Measurements from ENCODE around the gene SRSF2.
A peak's percentile ranks its signal among the peaks of the same experiment; 100 is the strongest.
"Not testable (repeated sequence)": the region's sequence is repeated elsewhere in the genome, so short reads cannot be mapped to it uniquely, and the experiment has no call there.

The SRSF2 gene

GRCh38 chr17:76700617-76701470 is 36.3 kb downstream of the SRSF2 start:
- DNase-seq (ENCODE audit: low read depth): peak; percentile 80

- DNase-seq (ENCODE audit: low read depth): no peak
These were observed 36.9 kb downstream of the SRSF2 start for GRCh38 chr17:76700270-76700616.

GRCh38 chr17:76698466-76698977 is 38.6 kb downstream of the SRSF2 start:
- not testable (repeated sequence) for DNase-seq (ENCODE audit: low read depth)

DNA sequence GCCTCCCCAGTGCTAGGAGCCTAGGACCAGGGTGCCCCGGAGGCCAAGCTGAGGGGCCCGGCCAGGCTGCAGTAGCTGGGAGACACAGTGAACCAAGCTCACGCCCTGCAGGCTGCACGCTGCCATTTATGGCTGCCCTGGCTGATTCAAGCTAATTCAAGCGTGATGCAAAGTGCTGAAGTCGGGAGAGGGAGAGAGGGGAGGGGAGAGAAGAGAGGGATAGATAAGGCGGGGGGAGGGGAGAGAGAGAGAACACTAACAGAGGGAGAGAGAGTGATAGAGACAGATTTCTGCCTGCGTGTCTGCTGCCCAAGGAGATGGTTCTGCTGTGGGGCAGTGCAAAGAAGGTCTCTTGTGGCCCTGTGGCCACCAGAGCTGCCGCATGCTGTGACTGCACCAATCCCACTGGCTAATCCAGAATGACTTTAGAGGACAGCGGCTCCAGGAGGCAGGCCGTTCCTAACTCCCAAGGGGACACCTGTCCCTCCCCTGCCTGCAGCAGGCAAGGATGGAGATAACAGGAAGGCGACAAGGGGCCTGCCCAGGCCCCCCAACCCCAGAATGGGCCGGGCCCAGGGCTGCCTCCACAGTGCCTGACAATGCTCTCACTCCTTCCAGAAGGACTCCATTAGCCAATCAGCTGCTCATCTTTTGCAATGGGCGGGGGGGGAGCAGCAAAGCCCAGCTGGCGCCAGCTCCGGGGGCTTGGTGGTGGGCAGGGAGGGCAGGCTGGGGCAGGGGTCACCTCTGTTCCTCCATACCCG is 39.2 kb downstream of the SRSF2 start:
- DNase-seq (ENCODE audit: low read depth): peak; percentile 90

DNA sequence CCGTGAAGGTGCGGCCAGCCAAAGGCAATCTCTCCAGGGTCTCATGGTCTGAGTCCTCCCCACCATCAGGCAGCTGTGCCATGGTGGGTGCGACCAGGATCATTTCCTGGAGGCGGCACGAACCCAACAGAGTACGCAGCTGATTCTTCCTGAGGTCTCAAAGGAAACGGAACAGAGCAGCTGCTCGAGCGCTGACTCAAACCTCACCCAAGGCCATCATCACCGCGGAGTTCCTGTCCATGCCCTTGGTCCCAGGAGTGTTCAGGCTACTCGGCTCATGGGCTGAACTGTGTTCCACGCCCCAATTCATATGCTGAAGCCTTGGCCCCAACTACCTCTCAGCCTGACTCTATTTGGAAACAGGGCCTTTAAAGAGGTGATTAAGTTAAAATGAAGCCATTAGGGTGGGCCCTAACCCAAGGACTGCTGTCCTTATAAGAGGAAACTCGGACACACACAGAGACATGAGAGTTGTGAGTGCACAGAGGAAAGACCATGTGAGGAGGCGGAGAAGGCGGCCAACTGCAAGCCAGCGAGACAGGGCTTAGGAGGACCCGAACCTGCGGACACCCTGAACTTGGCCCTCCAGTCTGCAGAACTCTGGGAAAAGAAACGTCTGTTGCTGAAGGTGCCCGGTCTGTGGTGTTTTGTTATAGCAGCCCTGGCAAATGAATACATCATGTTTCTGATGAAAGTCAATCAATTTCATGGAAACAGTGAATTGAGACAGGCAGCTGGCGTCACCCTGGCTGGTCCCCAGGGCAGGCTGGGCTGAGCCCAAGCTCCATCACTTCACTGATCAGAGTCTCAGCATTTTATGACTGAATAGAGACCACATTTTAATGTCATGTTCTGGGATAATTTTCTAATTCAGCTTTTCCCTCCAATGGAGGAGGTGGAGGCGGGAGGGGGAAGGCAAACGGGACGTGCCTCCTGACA is 40.1 kb downstream of the SRSF2 start:
- peak; percentile 75 for DNase-seq (ENCODE audit: low read depth)

DNA sequence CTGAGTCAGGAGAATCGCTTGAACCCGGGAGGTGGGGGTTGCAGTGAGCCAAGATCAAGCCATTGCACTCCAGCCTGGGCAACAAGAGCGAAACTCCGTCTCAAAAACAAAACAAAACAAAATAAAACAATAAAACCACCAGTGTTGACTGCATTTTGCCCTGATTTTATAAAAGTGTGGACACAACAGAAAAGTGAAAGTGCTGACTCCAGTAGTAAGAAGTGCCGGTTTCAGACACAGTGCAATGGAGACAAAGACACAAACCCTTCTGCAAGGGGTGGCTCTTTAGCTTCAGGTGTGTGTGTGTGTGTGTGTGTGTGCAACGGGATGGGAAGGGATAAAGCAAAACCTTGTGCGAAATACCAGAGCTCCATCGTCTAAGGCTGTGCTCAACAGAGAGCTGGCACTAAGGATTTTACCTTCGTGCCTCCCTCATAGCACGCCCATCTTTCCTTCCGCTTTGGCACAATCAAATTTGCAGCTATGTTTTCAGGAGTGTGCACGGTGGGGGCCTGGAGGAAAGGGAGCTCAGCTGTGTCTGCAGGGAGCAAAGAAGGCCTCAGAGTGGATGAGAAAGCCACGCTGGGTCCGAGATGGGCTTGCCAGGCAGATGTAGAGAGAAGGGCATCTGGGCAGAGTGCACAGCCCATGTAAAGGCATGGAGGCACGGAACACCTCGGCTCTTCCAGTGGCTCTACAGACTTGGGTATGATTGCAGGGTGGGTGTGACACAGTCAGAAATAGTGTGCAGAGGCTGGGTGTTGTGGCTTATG is 41.9 kb downstream of the SRSF2 start:
- no peak for DNase-seq (ENCODE audit: low read depth)

DNA sequence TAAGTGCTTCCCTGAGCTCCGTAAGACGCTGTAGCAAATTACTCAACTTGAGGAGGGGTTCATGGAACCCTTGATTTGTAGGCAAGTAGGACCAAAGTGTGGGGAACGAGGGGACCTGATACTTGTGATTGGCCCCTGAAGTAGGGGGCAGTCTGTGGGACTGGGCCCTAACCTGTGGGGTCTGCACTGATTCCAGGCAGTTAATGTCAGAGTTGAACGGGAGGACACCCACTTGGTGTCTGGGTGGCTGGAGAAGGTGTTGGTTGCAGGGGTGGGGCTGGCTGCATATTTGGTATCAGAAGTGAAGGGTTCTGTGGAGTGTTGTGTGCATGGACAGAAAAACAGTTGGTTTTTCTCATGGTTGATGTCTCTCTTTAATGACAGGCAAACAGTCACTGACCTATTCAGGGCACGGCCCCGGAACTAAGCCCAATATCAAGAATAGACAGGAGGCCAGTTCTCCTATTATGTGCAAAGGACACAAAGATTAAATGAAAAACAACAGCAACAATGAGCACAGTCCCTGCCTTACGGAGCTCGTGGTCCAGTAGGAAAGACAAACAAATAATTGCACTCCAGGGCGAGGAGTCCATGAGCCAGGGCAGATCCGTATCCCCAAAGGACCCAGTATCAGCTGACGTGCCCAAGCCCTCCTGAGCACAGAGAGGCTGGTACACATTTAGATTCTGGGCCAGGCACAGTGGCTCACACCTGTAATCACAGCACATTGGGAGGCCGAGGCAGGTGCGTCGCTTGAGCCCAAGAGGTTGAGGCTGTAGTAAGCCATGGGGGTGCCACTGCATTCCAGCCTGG is 45.5 kb downstream of the SRSF2 start:
- no peak for DNase-seq (ENCODE audit: low read depth)

DNA sequence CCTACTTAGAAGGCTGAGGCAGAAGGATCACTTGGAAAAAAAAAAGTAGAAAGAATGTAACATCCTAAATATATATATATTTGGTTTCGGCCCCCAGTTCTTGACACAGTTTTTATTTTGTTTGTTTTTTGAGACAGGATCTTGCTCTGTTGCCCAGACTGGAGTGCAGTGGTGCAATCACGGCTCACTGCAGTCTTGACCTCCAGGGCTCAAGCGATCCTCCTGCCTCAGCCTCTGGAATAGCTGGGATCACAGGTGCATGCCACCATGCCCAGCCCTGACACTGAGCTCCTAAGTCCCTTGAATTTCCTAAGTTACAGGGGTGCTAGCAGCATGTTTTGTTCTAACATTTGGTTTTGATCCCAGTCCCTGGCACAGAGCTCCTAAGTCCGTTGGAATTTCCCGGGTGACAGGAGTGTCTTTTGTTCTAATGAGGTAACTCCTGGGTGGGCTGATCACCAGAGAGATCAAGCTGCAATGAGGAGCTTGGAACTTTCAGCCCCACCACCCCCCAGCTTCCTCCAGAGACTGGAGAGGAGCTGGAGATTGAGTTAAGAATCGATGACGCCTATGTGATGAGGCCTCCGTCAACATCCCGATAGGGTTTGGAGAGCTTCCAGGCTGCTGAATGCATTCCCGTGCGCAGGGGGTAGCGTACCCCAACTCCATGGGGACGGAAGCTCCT is 46.4 kb downstream of the SRSF2 start:
- no peak for DNase-seq (ENCODE audit: low read depth)

DNA sequence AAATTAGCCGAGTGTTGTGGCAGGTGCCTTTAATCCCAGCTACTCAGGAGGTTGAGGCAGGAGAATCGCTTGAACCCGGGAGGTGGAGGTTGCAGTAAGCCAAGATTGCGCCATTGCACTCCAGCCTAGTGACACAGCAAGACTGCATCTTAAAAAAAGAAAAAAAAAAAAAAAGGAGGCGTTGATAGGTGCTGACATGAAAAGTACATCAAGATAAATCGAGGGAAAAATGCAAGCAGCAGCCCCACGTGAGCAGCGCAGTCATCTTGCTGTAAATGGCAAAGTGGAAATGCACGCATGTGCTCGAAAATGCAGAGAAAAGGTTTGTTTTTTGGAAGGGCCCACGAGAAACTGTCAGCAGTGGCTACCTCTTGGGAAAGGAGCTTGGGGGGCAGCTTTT is 47.3 kb downstream of the SRSF2 start:
- peak; percentile 93 for DNase-seq (ENCODE audit: low read depth)

DNA sequence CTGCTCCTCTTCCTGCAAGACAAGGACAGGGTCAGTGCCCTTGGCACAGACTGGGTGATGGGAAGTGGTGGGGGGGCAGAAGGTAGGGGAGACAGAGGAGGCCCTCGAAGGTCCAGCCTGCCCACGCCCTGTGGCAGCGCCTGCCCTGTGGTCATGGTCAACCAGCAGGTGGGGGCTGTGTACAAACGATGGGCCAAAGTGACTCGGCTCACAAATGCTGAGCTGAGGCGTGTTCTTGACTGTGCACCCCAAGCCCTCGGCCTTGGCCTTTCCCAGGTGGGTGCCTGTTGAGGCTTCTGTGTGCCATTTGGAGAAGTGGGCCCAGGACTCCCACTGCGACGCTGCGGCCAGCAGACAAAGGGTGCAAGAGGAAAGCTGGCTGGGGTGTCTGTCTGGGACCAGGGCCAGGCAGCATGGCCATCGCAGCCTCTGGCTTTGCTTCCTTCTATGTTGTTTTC is 48.9 kb downstream of the SRSF2 start:
- no peak for DNase-seq (ENCODE audit: low read depth)

- DNase-seq (ENCODE audit: low read depth): peak; percentile 74
These were observed 49.6 kb downstream of the SRSF2 start for GRCh38 chr17:76687298-76688164.

DNA sequence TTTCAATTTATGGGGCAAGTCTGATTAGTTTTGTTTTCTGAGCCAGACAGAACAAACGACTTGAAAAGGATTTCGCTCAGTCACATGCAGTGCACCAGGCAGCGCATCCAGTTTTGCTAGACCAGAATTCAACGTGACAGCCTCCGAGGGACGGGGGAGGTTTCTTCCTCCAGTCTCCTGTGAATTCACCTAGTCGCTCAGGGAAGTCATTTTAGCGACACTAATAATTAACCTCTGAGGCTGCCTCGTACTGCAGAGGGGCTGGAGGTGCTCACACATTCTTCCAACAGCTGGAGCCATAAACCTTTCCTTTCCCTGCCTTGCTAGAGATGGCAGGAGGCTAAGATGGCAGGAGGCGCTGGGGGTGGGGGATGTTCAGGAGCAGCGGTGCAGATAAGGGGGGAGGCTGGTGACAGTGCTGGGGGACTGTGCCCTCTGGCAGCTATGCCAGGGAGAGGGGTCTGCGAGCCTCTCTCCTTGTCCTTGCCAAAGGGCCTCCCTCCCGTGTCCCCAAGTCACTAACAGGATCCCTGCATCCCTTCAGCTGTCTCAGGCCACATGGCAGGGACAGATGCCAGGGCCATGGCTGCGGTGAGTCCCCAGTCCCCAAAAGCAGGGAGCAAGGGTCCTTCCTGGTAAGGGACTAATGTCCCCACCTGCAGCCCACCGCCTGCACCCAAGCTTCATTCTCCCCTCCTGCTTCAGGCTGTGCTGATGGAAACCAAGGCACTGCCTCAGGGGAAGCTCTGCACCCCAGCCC is 50.4 kb downstream of the SRSF2 start:
- DNase-seq (ENCODE audit: low read depth): no peak

GRCh38 chr17:76685846-76686245 is 51.3 kb downstream of the SRSF2 start:
- DNase-seq (ENCODE audit: low read depth): no peak

GRCh38 chr17:76685366-76685765 is 51.8 kb downstream of the SRSF2 start:
- no peak for DNase-seq (ENCODE audit: low read depth)

GRCh38 chr17:76684756-76685155 is 52.4 kb downstream of the SRSF2 start:
- no peak for DNase-seq (ENCODE audit: low read depth)

All from amniotic epithelial cell (primary cell).